HFF-Myc (cell line): ENCODE data around the gene POR.
"Not testable (repeated sequence)": the region's sequence is repeated elsewhere in the genome, so short reads cannot be mapped to it uniquely, and the experiment has no call there.

Experiments used
- DNase-seq: peaks from one replicate; pipeline ENCODE4 v3.0.0-alpha.2; 2011; ENCODE audit warnings: low read depth; ENCODE audit errors: extremely low read depth
- H3K4me3 ChIP-seq: replicated peaks from 2 replicates; pipeline ENCODE4 v1.5.1; 2011; ENCODE audit warnings: low read depth, mild to moderate bottlenecking, control low read depth, low read length
- CTCF ChIP-seq: IDR thresholded peaks from 2 replicates; pipeline ENCODE4 v1.5.1; 2012; ENCODE audit warnings: mild to moderate bottlenecking, low read depth, low read length, control low read depth; ENCODE audit errors: missing control alignments

POR gene

GRCh38 chr7:76011442-76011861 is 96.5 kb downstream of the POR start:
- H3K4me3 ChIP-seq: no peak overlapping the region
- peak; percentile 41 for DNase-seq
- no peak for TF ChIP-seq CTCF

GRCh38 chr7:76016191-76016947 is 101.4 kb downstream of the POR start:
- DNase-seq: no peak
- TF ChIP-seq CTCF: no peak
- no peak overlapping the region for H3K4me3 ChIP-seq

- DNase-seq, H3K4me3 ChIP-seq: not testable (repeated sequence)
Measured at GRCh38 chr7:76018520-76018919, 103.6 kb downstream of the POR start.

GRCh38 chr7:76020031-76020714 is 105.2 kb downstream of the POR start:
- TF ChIP-seq CTCF: peak; percentile 94
- DNase-seq: peak; percentile 30

GRCh38 chr7:76022026-76022780 is 107.2 kb downstream of the POR start:
- no peak for DNase-seq
- no peak for TF ChIP-seq CTCF
- H3K4me3 ChIP-seq: no peak overlapping the region

More at GRCh38 chr7:76020031-76020714, 105.2 kb downstream of the POR start:
- H3K4me3 ChIP-seq: no peak overlapping the region

GRCh38 chr7:76023002-76023401 is 108.0 kb downstream of the POR start:
- TF ChIP-seq CTCF: no peak
- DNase-seq: no peak
- no peak overlapping the region for H3K4me3 ChIP-seq

GRCh38 chr7:76029682-76030081 is 114.7 kb downstream of the POR start:
- not testable (repeated sequence) for DNase-seq

More at GRCh38 chr7:76029682-76030081, 114.7 kb downstream of the POR start:
- not testable (repeated sequence) for H3K4me3 ChIP-seq
